H1 (cell line): ENCODE measurements around the gene ADAM30.

Source experiments
- CHD2 ChIP-seq: IDR thresholded peaks from 2 replicates; pipeline ENCODE4 v1.6.1; 2012; ENCODE audit warnings: low read length, improper control_type of control experiment
- CTCF ChIP-seq, 3 experiments: IDR thresholded peaks; 1 replicate in 2 of 3; 2 replicates in 1 of 3; pipeline versions ENCODE4 v1.5.1 to v1.6.1; 2011; ENCODE audit warnings: low read length in 3 of 3, mild to moderate bottlenecking in 3 of 3, inconsistent platforms in 2 of 3, low read depth in 1 of 3, moderate library complexity in 1 of 3; ENCODE audit not compliant: insufficient read depth in 1 of 3; ENCODE audit errors: control extremely low read depth in 1 of 3
- POLR2A ChIP-seq, 2 experiments: IDR thresholded peaks; 1 replicate in 1 of 2; 2 replicates in 1 of 2; pipeline ENCODE4 v1.6.1; 2011; ENCODE audit warnings: low read depth in 2 of 2, low read length in 2 of 2, mild to moderate bottlenecking in 2 of 2; ENCODE audit errors: control extremely low read depth in 1 of 2
- RNF2 ChIP-seq: fragments of 200-900, 300-1000 bp; sonication (generic); IDR thresholded peaks from 2 replicates; pipeline ENCODE4 v1.7.1; 2016; ENCODE audit warnings: borderline replicate concordance, low read depth, mild to moderate bottlenecking, antibody characterized with exemption, low read length; ENCODE audit not compliant: poor library complexity, severe bottlenecking; ENCODE audit errors: missing control alignments

DNA sequence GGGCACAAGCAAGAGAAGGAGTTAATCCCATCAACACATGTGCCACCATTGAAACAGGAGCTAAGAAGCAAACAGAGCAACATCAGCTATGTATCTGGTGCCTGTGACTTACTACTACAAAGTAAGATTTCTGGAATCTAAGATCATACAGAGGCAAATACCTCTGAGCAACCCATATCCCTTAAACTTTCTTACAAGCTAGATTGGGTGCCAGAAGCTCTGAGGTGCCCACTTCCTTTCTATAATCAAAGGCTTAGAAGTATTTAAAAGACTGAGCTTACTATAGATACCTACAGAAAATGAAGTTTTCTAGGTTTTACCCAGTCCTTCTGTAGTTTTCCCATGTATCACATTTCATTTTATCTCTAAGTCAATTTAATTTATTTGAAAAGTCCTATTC is 44.4 kb upstream of the ADAM30 start:
- TF ChIP-seq POLR2A (IDR thresholded peaks at IDR 0.05; ENCODE audit: control extremely low read depth in 1 of 2, low read depth in 2 of 2, low read length in 2 of 2) (no peak), RNF2 (no peak), CTCF (IDR thresholded peaks at IDR 0.05; ENCODE audit: control extremely low read depth in 1 of 3, insufficient read depth in 1 of 3, low read depth in 1 of 3, low read length in 3 of 3) (no peak), CHD2 (no peak)
